NCI-H82 treated with DMSO at 0.1 percent for 48 hours (cell line): Measurements from ENCODE around the gene EPHA6.
A peak's percentile ranks its signal among the peaks of the same experiment; 100 is the strongest.

Experiments used
- DNase-seq: peaks from one replicate; lab custom pipeline; 2025; ENCODE audit not compliant: unreplicated experiment; lab: John Stamatoyannopoulos, UW

The EPHA6 gene

GRCh38 chr3:97764407-97765238, 950.2 kb downstream of the EPHA6 start, which contains the start of gene ARL6:
Gene ARL6 (plus strand): TSS chr3:97764758. CDS start chr3:97768108, 3,350 bp downstream.
- DNase-seq = peak; percentile 83

GRCh38 chr3:97765336-97765735, 950.9 kb downstream of the EPHA6 start:
- DNase-seq = peak; percentile 50

- DNase-seq = no peak
Observed at GRCh38 chr3:97772926-97773325, 958.5 kb downstream of the EPHA6 start.

- DNase-seq = no peak
Observed at GRCh38 chr3:97778152-97778551, 963.8 kb downstream of the EPHA6 start.

- DNase-seq = peak; percentile 40
Observed at GRCh38 chr3:97793420-97794019, 979.1 kb downstream of the EPHA6 start.

- no peak for DNase-seq
Observed at GRCh38 chr3:97795951-97796350, 981.6 kb downstream of the EPHA6 start.
